ENCODE data around the gene PRICKLE3. TPM values are rescaled to one million over a fixed set of nuclear protein-coding genes. Genes with fewer than 3 reads are reported as not detected.
"Not testable (repeated sequence)": the region's sequence is repeated elsewhere in the genome, so short reads cannot be mapped to it uniquely, and the experiment has no call there.

Gene PRICKLE3
- total and polyA plus RNA-seq, 4 donors: 7.6 to 16.3 (median 11.3) TPM

- H3K9me3 ChIP-seq (ENCODE audit: control insufficient read depth in 4 of 4, insufficient read depth in 3 of 4, low read length in 3 of 4): peaks cover 0 to 21% (median 11%) of the 10 kb centered on the region in 4 donors
- TF ChIP-seq CTCF (IDR thresholded peaks at IDR 0.05; ENCODE audit: control extremely low read depth, extremely low read depth): no peak
- no peak overlapping the region for H3K27ac ChIP-seq (ENCODE audit: low read depth in 1 of 2, low read length in 1 of 2)
- H3K4me1 ChIP-seq (ENCODE audit: control insufficient read depth in 5 of 5, insufficient read depth in 5 of 5, low read length in 5 of 5): no peaks in the 10 kb centered on the region
- DNase-seq (no peak), ATAC-seq (ENCODE audit: insufficient read depth, low FRiP score) (no peak)
- no peak overlapping the region for H3K9ac ChIP-seq (ENCODE audit: insufficient read depth in 1 of 2, low read length in 2 of 2)
- no peaks in the 10 kb centered on the region for H3K27me3 ChIP-seq (ENCODE audit: control insufficient read depth in 3 of 3, insufficient read depth in 3 of 3, low read length in 2 of 3)
- WGBS, 2 donors: 82 to 100% methylated on average over 1 of the region's 1 CpG
- H3K36me3 ChIP-seq (ENCODE audit: control insufficient read depth in 4 of 4, insufficient read depth in 4 of 4, low read length in 4 of 4): no peaks in the 10 kb centered on the region
- no peak overlapping the region for H3K4me3 ChIP-seq
These were observed 48.7 kb downstream of the PRICKLE3 start for GRCh38 chrX:49137492-49137891.

GRCh38 chrX:49133759-49134158 is 52.4 kb downstream of the PRICKLE3 start:
- H3K4me3 ChIP-seq: no peak overlapping the region
- H3K4me1 ChIP-seq (ENCODE audit: control insufficient read depth in 5 of 5, insufficient read depth in 5 of 5, low read length in 5 of 5): no peaks in the 10 kb centered on the region
- TF ChIP-seq CTCF (IDR thresholded peaks at IDR 0.05; ENCODE audit: control extremely low read depth, extremely low read depth): no peak
- DNase-seq (no peak), ATAC-seq (ENCODE audit: insufficient read depth, low FRiP score) (no peak)
- peaks cover 0 to 4% (median 1%) of the 10 kb centered on the region in 4 donors for H3K9me3 ChIP-seq (ENCODE audit: control insufficient read depth in 4 of 4, insufficient read depth in 3 of 4, low read length in 3 of 4)
- no peak overlapping the region for H3K27ac ChIP-seq (ENCODE audit: low read depth in 1 of 2, low read length in 1 of 2)
- no peak overlapping the region for H3K9ac ChIP-seq (ENCODE audit: insufficient read depth in 1 of 2, low read length in 2 of 2)
- H3K27me3 ChIP-seq (ENCODE audit: control insufficient read depth in 3 of 3, insufficient read depth in 3 of 3, low read length in 2 of 3): no peaks in the 10 kb centered on the region
- 71 to 92% methylated on average over 1 of the region's 1 CpG for WGBS, 2 donors
- no peaks in the 10 kb centered on the region for H3K36me3 ChIP-seq (ENCODE audit: control insufficient read depth in 4 of 4, insufficient read depth in 4 of 4, low read length in 4 of 4)

GRCh38 chrX:49132275-49132674 is 53.9 kb downstream of the PRICKLE3 start:
- not testable (repeated sequence) for H3K9me3 ChIP-seq (ENCODE audit: control insufficient read depth in 4 of 4, insufficient read depth in 3 of 4, low read length in 3 of 4); H3K4me3 ChIP-seq; ATAC-seq (ENCODE audit: insufficient read depth, low FRiP score); H3K4me1 ChIP-seq (ENCODE audit: control insufficient read depth in 5 of 5, insufficient read depth in 5 of 5, low read length in 5 of 5); H3K36me3 ChIP-seq (ENCODE audit: control insufficient read depth in 4 of 4, insufficient read depth in 4 of 4, low read length in 4 of 4); DNase-seq; H3K27me3 ChIP-seq (ENCODE audit: control insufficient read depth in 3 of 3, insufficient read depth in 3 of 3, low read length in 2 of 3); H3K27ac ChIP-seq (ENCODE audit: low read depth in 1 of 2, low read length in 1 of 2); H3K9ac ChIP-seq (ENCODE audit: insufficient read depth in 1 of 2, low read length in 2 of 2)
- WGBS, 2 donors: 81 to 94% methylated on average over 7 of the region's 7 CpGs

- WGBS, 2 donors: 59 to 61% methylated on average over 4 of the region's 4 CpGs
- Histone ChIP-seq H3K27me3 (ENCODE audit: control insufficient read depth in 3 of 3, insufficient read depth in 3 of 3, low read length in 2 of 3) (no peaks in the 10 kb centered on the region), H3K4me3 (no peak overlapping the region), H3K9ac (ENCODE audit: insufficient read depth in 1 of 2, low read length in 2 of 2) (no peak overlapping the region), H3K36me3 (ENCODE audit: control insufficient read depth in 4 of 4, insufficient read depth in 4 of 4, low read length in 4 of 4) (no peaks in the 10 kb centered on the region), H3K27ac (ENCODE audit: low read depth in 1 of 2, low read length in 1 of 2) (no peak overlapping the region), H3K4me1 (ENCODE audit: control insufficient read depth in 5 of 5, insufficient read depth in 5 of 5, low read length in 5 of 5) (no peaks in the 10 kb centered on the region), H3K9me3 (ENCODE audit: control insufficient read depth in 4 of 4, insufficient read depth in 3 of 4, low read length in 3 of 4) (peaks cover 0 to 2% (median 0%) of the 10 kb centered on the region in 4 donors)
- DNase-seq (no peak), ATAC-seq (ENCODE audit: insufficient read depth, low FRiP score) (no peak)
- no peak for TF ChIP-seq CTCF (IDR thresholded peaks at IDR 0.05; ENCODE audit: control extremely low read depth, extremely low read depth)
These were observed 56.7 kb downstream of the PRICKLE3 start for GRCh38 chrX:49129427-49129826.

GRCh38 chrX:49127742-49128258 is 58.4 kb downstream of the PRICKLE3 start:
- not testable (repeated sequence) for H3K27me3 ChIP-seq (ENCODE audit: control insufficient read depth in 3 of 3, insufficient read depth in 3 of 3, low read length in 2 of 3); H3K27ac ChIP-seq (ENCODE audit: low read depth in 1 of 2, low read length in 1 of 2); H3K4me1 ChIP-seq (ENCODE audit: control insufficient read depth in 5 of 5, insufficient read depth in 5 of 5, low read length in 5 of 5); H3K9ac ChIP-seq (ENCODE audit: insufficient read depth in 1 of 2, low read length in 2 of 2); H3K36me3 ChIP-seq (ENCODE audit: control insufficient read depth in 4 of 4, insufficient read depth in 4 of 4, low read length in 4 of 4); H3K4me3 ChIP-seq; H3K9me3 ChIP-seq (ENCODE audit: control insufficient read depth in 4 of 4, insufficient read depth in 3 of 4, low read length in 3 of 4); ATAC-seq (ENCODE audit: insufficient read depth, low FRiP score); DNase-seq
- WGBS, 2 donors: 54 to 78% methylated on average over 11 to 13 of the region's 13 CpGs

All from lung (tissue), 12 donors.